Right lobe of liver (tissue), 4 donors: ENCODE data around the gene PCNX1.

Source experiments
- CTCF ChIP-seq, 4 donors: fragments of 200-600 bp in 3 of 4; fragments of 450-650 bp in 1 of 4; IDR thresholded peaks; one replicate each; pipeline versions ENCODE4 v1.5.1 to v1.8.0; 2016 to 2022; ENCODE audit warnings: antibody characterized with exemption in 4 of 4, mild to moderate bottlenecking in 2 of 4
- POLR2A ChIP-seq: fragments of 450-650 bp; IDR thresholded peaks from one replicate; pipeline ENCODE4 v1.6.1; 2017; ENCODE audit warnings: antibody characterized with exemption, mild to moderate bottlenecking
- donor health status: DM: no; HTN: no; CAD: no.
- donor health status: DM: no; HTN: no; CAD: no.
- donor health status: DM: no; HTN: yes; CAD: no.

GRCh38 chr14:70971560-70971959, 64.3 kb downstream of the PCNX1 start:
- TF ChIP-seq CTCF (IDR thresholded peaks at IDR 0.05) (no peak), POLR2A (no peak)
